Esophagus squamous epithelium (tissue), 5 donors: ENCODE data around the gene SMC4. TPM values are rescaled to one million over a fixed set of nuclear protein-coding genes. Genes with fewer than 3 reads are reported as not detected.

Source experiments
- DNase-seq: peaks from one replicate; lab custom pipeline; 2025; lab: John Stamatoyannopoulos, UW
- H3K27ac ChIP-seq, 4 donors: fragments of 200-600 bp; sonication (generic); one replicate each; pipeline ENCODE4 v1.5.1; 2016 to 2019; ENCODE audit warnings: mild to moderate bottlenecking in 1 of 4
- H3K27me3 ChIP-seq, 4 donors: fragments of 200-600 bp; sonication (generic); 1 replicate in 3 of 4; 2 replicates in 1 of 4; pipeline versions ENCODE4 v1.5.1 to v1.6.0; 2017 to 2021; ENCODE audit warnings: antibody characterized with exemption in 1 of 4
- H3K36me3 ChIP-seq, 3 donors: fragments of 200-600 bp; sonication (generic); one replicate each; pipeline ENCODE4 v1.5.1; 2016 to 2019
- H3K4me1 ChIP-seq, 3 donors: fragments of 200-600 bp; sonication (generic); one replicate each; pipeline ENCODE4 v1.5.1; 2017 to 2019
- H3K4me3 ChIP-seq, 4 donors: fragments of 200-600 bp; sonication (generic); 1 replicate in 3 of 4; 2 replicates in 1 of 4; pipeline ENCODE4 v1.5.1; 2016 to 2019; ENCODE audit warnings: mild to moderate bottlenecking in 2 of 4, moderate library complexity in 1 of 4
- H3K9me3 ChIP-seq, 3 donors: fragments of 200-600 bp; sonication (generic); one replicate each; pipeline ENCODE4 v1.5.1; 2016 to 2019
- POLR2A ChIP-seq, 4 donors: fragments of 450-650 bp; IDR thresholded peaks; one replicate each; pipeline ENCODE4 v1.6.1; 2017; ENCODE audit warnings: antibody characterized with exemption in 4 of 4, mild to moderate bottlenecking in 4 of 4, moderate library complexity in 3 of 4
- WGBS, 2 donors: methylation state at CpG; one replicate each; pipeline ENCODE4 v1.1.5; 2018; 5-methylcytosine and 5-hydroxymethylcytosine counted together
- intact Hi-C: fragments of 100-400 bp; cut with DNase I; formaldehyde crosslinking; loops from one replicate; pipeline ENCODE4 v1.15.0; 2022
- total RNA-seq, 4 donors: library from RNA; depleted of rRNA; stranded (reverse); fragments of >200 nt; gene quantifications; one replicate each; pipeline ENCODE4 v1.1.0, GENCODE V29; 2016
- TF ChIP-seq, protein P1 (sequence below), 6 experiments: fragments of 450-650 bp in 4 of 6; fragments of 200-600 bp in 2 of 6; sonication (generic) in 2 of 6; IDR thresholded peaks; one replicate each; pipeline ENCODE4 v1.5.1; 2016 to 2019; ENCODE audit warnings: antibody characterized with exemption in 6 of 6, mild to moderate bottlenecking in 4 of 6, moderate library complexity in 4 of 6
- donor health status: DM: yes; HTN: yes; CAD: no.

The SMC4 gene
- total RNA-seq, 4 donors from 2014 or later, result 50.4 to 94.8 (median 81.6) TPM

DNA sequence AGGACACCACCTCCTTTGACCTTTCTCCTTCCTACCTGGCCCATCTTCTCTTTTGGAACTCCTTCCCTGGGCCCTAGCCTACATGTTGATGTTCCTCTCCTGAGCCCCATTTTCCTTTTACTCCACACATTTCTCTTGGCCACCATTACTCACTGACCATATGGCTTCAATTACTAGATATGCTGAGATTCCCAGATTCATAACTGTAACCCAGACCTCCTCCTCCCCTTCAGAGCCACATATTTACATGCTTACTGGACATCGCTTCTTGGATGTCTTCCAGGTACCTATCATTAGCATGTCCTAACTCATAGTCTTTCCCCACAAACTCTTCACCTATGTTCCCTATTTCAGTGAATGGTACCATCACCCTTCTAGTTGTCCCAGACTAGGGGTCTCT, 74.5 kb downstream of the SMC4 start:
- Histone ChIP-seq H3K9me3 (peaks cover 0 to 15% (median 9%) of the 10 kb centered on the region in 3 donors), H3K36me3 (no peaks in the 10 kb centered on the region), H3K27me3 (peaks cover 0 to 5% (median 0%) of the 10 kb centered on the region in 4 donors), H3K4me3 (no peak overlapping the region), H3K27ac (no peak overlapping the region), H3K4me1 (no peaks in the 10 kb centered on the region)
- WGBS, 2 donors, result 46 to 52% methylated on average over 1 of the region's 1 CpG
- intact Hi-C loops, result no loop called here
- TF ChIP-seq POLR2A (IDR thresholded peaks at IDR 0.05), result no peak
- TF ChIP-seq, protein P1, sequence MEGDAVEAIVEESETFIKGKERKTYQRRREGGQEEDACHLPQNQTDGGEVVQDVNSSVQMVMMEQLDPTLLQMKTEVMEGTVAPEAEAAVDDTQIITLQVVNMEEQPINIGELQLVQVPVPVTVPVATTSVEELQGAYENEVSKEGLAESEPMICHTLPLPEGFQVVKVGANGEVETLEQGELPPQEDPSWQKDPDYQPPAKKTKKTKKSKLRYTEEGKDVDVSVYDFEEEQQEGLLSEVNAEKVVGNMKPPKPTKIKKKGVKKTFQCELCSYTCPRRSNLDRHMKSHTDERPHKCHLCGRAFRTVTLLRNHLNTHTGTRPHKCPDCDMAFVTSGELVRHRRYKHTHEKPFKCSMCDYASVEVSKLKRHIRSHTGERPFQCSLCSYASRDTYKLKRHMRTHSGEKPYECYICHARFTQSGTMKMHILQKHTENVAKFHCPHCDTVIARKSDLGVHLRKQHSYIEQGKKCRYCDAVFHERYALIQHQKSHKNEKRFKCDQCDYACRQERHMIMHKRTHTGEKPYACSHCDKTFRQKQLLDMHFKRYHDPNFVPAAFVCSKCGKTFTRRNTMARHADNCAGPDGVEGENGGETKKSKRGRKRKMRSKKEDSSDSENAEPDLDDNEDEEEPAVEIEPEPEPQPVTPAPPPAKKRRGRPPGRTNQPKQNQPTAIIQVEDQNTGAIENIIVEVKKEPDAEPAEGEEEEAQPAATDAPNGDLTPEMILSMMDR (IDR thresholded peaks at IDR 0.05), result no peak
- DNase-seq, result no peak

DNA sequence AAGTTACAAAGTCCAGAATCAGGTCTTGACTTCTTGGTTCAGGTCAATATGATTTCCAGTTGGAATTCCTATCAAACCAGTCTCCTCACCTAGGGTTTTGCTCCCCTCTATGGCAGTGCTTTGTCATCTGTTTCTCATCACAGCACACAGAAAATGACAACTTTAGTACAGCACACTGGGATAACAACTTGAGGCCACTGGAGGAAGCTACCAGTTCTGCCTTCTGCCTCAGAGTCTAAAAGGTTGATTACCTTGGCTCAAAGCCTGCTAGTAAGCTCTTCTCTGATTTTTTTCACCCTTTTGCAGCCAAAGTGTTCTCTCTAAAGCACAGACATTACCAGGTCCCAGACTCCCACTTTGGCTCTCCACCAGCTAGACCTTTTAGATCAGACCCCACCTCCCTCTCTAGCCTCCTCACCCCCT, 75.0 kb downstream of the SMC4 start:
- Histone ChIP-seq H3K9me3 (peaks cover 0 to 15% (median 9%) of the 10 kb centered on the region in 3 donors), H3K27me3 (peaks cover 0 to 5% (median 0%) of the 10 kb centered on the region in 4 donors), H3K27ac (no peak overlapping the region), H3K4me3 (no peak overlapping the region), H3K4me1 (no peaks in the 10 kb centered on the region), H3K36me3 (no peaks in the 10 kb centered on the region)
- TF ChIP-seq POLR2A (IDR thresholded peaks at IDR 0.05), result no peak
- TF ChIP-seq, protein P1 (IDR thresholded peaks at IDR 0.05), result no peak
- DNase-seq, result no peak
- intact Hi-C loops, result no loop called here

DNA sequence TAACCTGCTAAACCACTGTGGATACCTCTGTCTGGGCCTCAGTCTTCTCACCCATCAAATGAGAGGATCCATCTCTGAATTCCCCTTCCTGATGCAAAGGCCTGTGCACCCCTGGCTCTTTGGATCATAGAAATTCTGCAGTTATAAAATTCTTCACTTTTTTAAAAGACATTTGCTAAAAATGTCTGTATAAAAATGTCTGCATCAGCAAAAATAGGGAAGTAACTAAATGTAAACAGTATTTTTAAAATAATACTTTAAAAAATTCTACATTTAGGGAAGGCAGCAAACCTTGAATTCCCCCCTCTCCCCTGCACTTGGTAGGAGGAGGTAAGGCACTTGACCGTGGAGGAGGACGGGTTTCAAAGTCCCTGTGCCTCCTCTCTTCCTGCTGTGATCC, 75.7 kb downstream of the SMC4 start:
- H3K27me3 ChIP-seq, result peaks cover 0 to 5% (median 0%) of the 10 kb centered on the region in 4 donors
- H3K4me1 ChIP-seq, result no peaks in the 10 kb centered on the region
- no peak overlapping the region for H3K27ac ChIP-seq
- H3K9me3 ChIP-seq, result peaks cover 0 to 12% (median 5%) of the 10 kb centered on the region in 3 donors
- H3K4me3 ChIP-seq, result no peak overlapping the region
- no peaks in the 10 kb centered on the region for H3K36me3 ChIP-seq
- 76 to 84% methylated on average over 2 of the region's 2 CpGs for WGBS, 2 donors
- TF ChIP-seq, protein P1 (IDR thresholded peaks at IDR 0.05), result no peak
- no peak for TF ChIP-seq POLR2A (IDR thresholded peaks at IDR 0.05)
- intact Hi-C loops, result no loop called here
- DNase-seq, result no peak

DNA sequence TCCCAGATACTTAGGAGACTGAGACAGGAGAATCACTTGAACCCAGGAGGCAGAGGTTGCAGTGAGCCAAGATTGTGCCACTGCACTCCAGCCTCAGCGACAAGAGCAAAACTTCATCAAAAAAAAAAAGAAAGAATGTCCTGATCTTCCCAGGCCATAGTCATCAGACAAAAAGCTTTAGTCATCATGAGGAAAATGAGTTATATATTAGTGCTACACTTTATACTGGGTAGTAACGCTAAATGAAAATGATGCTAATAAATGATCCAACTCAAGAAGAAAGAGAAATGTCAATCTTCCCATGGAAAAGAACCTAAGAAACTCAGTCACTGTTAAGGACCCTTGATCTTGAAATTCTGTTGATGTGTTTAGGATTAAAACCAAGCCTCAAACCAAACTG, 76.4 kb downstream of the SMC4 start:
- no peak overlapping the region for H3K27ac ChIP-seq
- peaks cover 0 to 5% (median 0%) of the 10 kb centered on the region in 4 donors for H3K27me3 ChIP-seq
- no peak for TF ChIP-seq POLR2A (IDR thresholded peaks at IDR 0.05)
- TF ChIP-seq, protein P1 (IDR thresholded peaks at IDR 0.05), result no peak
- H3K4me3 ChIP-seq, result no peak overlapping the region
- H3K9me3 ChIP-seq, result peaks cover 0 to 5% (median 0%) of the 10 kb centered on the region in 3 donors
- no peaks in the 10 kb centered on the region for H3K36me3 ChIP-seq
- H3K4me1 ChIP-seq, result no peaks in the 10 kb centered on the region
- WGBS, 2 donors, result 88 to 94% methylated on average over 2 of the region's 2 CpGs
- intact Hi-C loops, result no loop called here
- DNase-seq, result no peak

DNA sequence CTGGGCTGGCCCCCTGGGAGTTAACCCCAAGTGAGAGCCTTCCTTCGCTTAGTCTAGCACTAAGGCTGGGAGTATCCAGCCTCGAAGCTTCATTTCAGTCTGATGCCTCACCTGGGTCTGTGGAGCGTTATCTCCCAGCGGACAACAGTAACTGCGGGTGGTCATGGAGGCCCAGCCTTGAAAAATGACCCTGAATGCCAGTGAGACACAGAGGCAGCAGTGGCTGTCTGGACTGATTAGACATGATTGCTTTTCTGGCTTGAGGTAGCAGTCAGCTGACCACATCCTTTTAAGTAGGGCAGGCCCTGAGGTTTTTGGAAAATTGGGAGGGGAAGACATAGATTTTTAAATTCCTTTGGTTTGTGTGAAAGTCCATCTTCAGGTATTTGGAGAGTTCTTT, 78.3 kb downstream of the SMC4 start:
- Histone ChIP-seq H3K9me3 (no peaks in the 10 kb centered on the region), H3K27me3 (peaks cover 0 to 5% (median 0%) of the 10 kb centered on the region in 4 donors), H3K4me1 (no peaks in the 10 kb centered on the region), H3K4me3 (no peak overlapping the region), H3K27ac (no peak overlapping the region), H3K36me3 (no peaks in the 10 kb centered on the region)
- intact Hi-C loops, result no loop called here
- DNase-seq, result no peak
- TF ChIP-seq, protein P1 (IDR thresholded peaks at IDR 0.05), result no peak
- no peak for TF ChIP-seq POLR2A (IDR thresholded peaks at IDR 0.05)
- WGBS, 2 donors, result 55 to 77% methylated on average over 2 to 3 of the region's 5 CpGs
